Adipose tissue (tissue), 3 donors: ENCODE data around the gene CD27. TPM values are rescaled to one million over a fixed set of nuclear protein-coding genes. Genes with fewer than 3 reads are reported as not detected.

Experiments used
- polyA plus RNA-seq, 3 donors: library from polyadenylated mRNA; stranded (reverse); fragments of 200-250 nt; gene quantifications; one replicate each; pipeline ENCODE4 v1.2.3, GENCODE V29; 2013
- donor health status: healthy with polysubstance abuse.
- donor health status: Bipolar disorder and iron deficiency.
- donor health status: healthy.

The CD27 gene
- polyA plus RNA-seq, 3 donors: 0.82 to 1.1 TPM; not detected in 1

Other genes with a start within 250 kb of the CD27 start
- gene CD9, start 244.6 kb upstream of the CD27 start, polyA plus RNA-seq: 10 to 100 TPM; 45.8 to 68.9 (median 58.4) TPM
- gene PLEKHG6, start 134.3 kb upstream of the CD27 start, polyA plus RNA-seq: 100 to 1,000 TPM in 1 of 3 donors, 1 to 10 TPM in 2; 8.7 to 117 (median 9.8) TPM
- gene TNFRSF1A, start 102.9 kb upstream of the CD27 start, polyA plus RNA-seq: 100 to 1,000 TPM in 1 of 3 donors, 10 to 100 TPM in 2; 46.8 to 238 (median 68.9) TPM
- 10 to 100 TPM in 1 of 3 donors, 1 to 10 TPM in 2; 1.0 to 17.0 (median 5.0) TPM for gene SCNN1A, start 69.4 kb upstream of the CD27 start, polyA plus RNA-seq
- gene LTBR, start 60.8 kb upstream of the CD27 start, polyA plus RNA-seq: 100 to 1,000 TPM in 1 of 3 donors, 10 to 100 TPM in 2; 53.4 to 132 (median 60.0) TPM
- 10 to 100 TPM in 1 of 3 donors, 1 to 10 TPM in 2; 8.0 to 15.9 (median 8.9) TPM for gene TAPBPL, start 7.1 kb downstream of the CD27 start, polyA plus RNA-seq
- 1 to 10 TPM; 3.3 to 4.7 (median 4.6) TPM for gene VAMP1, start 25.7 kb downstream of the CD27 start, polyA plus RNA-seq
- gene MRPL51, start 48.3 kb downstream of the CD27 start, polyA plus RNA-seq: 100 to 1,000 TPM in 1 of 3 donors, 10 to 100 TPM in 2; 74.8 to 100 (median 94.9) TPM
- gene NCAPD2, start 49.1 kb downstream of the CD27 start, polyA plus RNA-seq: 1 to 10 TPM; 5.5 to 7.4 (median 7.1) TPM
- gene GAPDH, start 89.6 kb downstream of the CD27 start, polyA plus RNA-seq: 1,000 to 10,000 TPM in 2 of 3 donors, 100 to 1,000 TPM in 1; 763 to 1,731 (median 1,287) TPM
- gene IFFO1, start 111.1 kb downstream of the CD27 start, polyA plus RNA-seq: 10 to 100 TPM in 2 of 3 donors, 1 to 10 TPM in 1; 7.3 to 18.7 (median 15.3) TPM
- 10 to 100 TPM; 11.8 to 42.9 (median 22.0) TPM for gene NOP2, start 123.3 kb downstream of the CD27 start, polyA plus RNA-seq
- 100 to 1,000 TPM in 1 of 3 donors, 10 to 100 TPM in 2; 77.3 to 133 (median 92.3) TPM for gene CHD4, start 162.4 kb downstream of the CD27 start, polyA plus RNA-seq
- gene LPAR5, start 191.0 kb downstream of the CD27 start, polyA plus RNA-seq: 1 to 10 TPM in 1 of 3 donors, under 1 TPM in 2; 0.11 to 1.0 (median 0.35) TPM
- 1 to 10 TPM in 1 of 3 donors, under 1 TPM in 1, not detected in 1; 0.74 to 1.6 TPM for gene ACRBP, start 202.5 kb downstream of the CD27 start, polyA plus RNA-seq
- 10 to 100 TPM; 23.2 to 28.7 (median 25.2) TPM for gene ING4, start 218.2 kb downstream of the CD27 start, polyA plus RNA-seq
- 10 to 100 TPM; 25.2 to 35.8 (median 25.7) TPM for gene ZNF384, start 244.4 kb downstream of the CD27 start, polyA plus RNA-seq